GM12891 (cell line): ENCODE results near the gene TRABD2B.

Source experiments
- DNase-seq: peaks from one replicate; pipeline ENCODE4 v3.0.0; 2011; ENCODE audit warnings: low spot score; ENCODE audit not compliant: insufficient read length
- FAIRE-seq: peaks from 2 replicates; lab custom pipeline; 2011; peaks lifted over from hg19 to GRCh38; lab: Jason Lieb, UNC
- PAX5 ChIP-seq: IDR thresholded peaks from 2 replicates; pipeline ENCODE4 v1.6.1; 2011; ENCODE audit warnings: low read length, moderate library complexity, mild to moderate bottlenecking; ENCODE audit not compliant: insufficient read depth, severe bottlenecking
- POLR2A ChIP-seq: IDR thresholded peaks from 2 replicates; pipeline ENCODE4 v1.6.1; 2011; ENCODE audit warnings: low read depth, low read length, control low read depth
- POLR2AphosphoS5 ChIP-seq: IDR thresholded peaks from 2 replicates; pipeline ENCODE4 v1.6.1; 2011; ENCODE audit warnings: low read depth, low read length, control low read depth
- POU2F2 ChIP-seq: IDR thresholded peaks from 2 replicates; pipeline ENCODE4 v1.6.1; 2011; ENCODE audit warnings: low read depth, mild to moderate bottlenecking, control low read depth, low read length, moderate library complexity
- SPI1 ChIP-seq: IDR thresholded peaks from 2 replicates; pipeline ENCODE4 v1.6.1; 2011; ENCODE audit warnings: low read depth, low read length, control low read depth
- TAF1 ChIP-seq: IDR thresholded peaks from 2 replicates; pipeline ENCODE4 v1.6.1; 2011; ENCODE audit warnings: low read depth, low read length, control low read depth

Gene TRABD2B

DNA sequence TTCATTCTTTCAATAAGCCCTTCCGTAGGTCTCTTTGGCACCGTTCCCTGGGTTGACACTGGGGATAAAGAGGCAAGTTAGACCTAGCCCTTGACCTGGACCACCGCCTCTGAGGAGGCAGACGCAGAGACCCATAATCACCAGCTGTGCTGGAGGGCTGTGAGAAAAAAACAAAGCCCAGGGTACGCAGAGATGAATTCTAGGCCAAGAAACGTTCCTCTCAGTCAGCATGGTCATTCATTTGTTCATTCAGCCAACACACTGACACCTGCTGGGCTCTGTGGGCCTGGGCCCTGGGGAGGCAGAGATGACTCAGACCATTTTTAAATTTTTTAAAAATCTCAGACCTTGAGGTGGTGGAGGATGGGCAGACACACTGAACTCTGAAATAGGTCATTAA is 26.3 kb upstream of the TRABD2B start:
- no peak for DNase-seq
- no peak for TF ChIP-seq TAF1
- no peak for FAIRE-seq

DNA sequence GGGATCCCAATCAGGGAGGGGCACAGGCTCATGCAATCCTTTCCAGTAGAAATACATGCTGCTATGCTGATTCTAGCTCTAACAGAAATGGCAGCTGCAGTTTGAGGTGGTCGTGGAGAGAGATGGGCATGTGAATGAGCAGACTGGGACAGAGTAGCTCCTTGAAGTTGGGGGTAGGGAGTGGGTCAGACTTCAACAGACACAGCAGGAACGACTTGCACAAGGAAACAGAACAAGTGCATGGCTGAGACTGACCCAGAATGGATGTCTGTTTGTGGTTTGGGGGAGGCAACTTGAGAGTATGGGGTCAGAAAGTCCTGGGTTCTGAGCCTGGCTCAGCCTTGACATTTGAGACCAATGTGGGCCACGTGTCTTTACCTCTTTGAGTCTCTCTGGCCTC is 25.1 kb upstream of the TRABD2B start:
- no peak for TF ChIP-seq POLR2AphosphoS5
- no peak for TF ChIP-seq PAX5
- no peak for TF ChIP-seq POLR2A
- no peak for TF ChIP-seq POU2F2
- TF ChIP-seq SPI1 = no peak
- no peak for TF ChIP-seq TAF1
- no peak for FAIRE-seq

DNA sequence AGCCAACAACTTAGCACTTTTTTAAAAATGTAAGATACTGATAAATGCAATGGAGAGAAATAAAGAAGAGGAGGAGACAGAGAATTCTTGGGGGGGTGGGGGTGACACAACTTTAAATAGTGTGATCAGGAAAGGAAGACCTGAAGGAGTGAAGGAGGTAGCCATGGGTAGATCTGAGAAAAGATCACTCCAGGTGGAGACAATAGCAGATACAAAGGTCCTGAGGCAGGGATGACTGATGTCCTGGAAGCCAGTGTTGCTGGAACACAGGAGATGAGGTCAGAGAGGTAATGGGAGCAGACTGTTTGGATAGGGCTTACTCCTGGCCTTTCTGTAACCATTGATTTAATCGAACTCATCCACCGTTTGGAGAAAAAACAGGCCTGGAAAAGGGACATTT is 24.6 kb upstream of the TRABD2B start:
- FAIRE-seq = no peak
- TF ChIP-seq POLR2A (no peak), POU2F2 (no peak), POLR2AphosphoS5 (no peak), SPI1 (no peak), TAF1 (no peak), PAX5 (no peak)
- no peak for DNase-seq

More for the DNA sequence above, 25.1 kb upstream of the TRABD2B start:
- DNase-seq = no peak

DNA sequence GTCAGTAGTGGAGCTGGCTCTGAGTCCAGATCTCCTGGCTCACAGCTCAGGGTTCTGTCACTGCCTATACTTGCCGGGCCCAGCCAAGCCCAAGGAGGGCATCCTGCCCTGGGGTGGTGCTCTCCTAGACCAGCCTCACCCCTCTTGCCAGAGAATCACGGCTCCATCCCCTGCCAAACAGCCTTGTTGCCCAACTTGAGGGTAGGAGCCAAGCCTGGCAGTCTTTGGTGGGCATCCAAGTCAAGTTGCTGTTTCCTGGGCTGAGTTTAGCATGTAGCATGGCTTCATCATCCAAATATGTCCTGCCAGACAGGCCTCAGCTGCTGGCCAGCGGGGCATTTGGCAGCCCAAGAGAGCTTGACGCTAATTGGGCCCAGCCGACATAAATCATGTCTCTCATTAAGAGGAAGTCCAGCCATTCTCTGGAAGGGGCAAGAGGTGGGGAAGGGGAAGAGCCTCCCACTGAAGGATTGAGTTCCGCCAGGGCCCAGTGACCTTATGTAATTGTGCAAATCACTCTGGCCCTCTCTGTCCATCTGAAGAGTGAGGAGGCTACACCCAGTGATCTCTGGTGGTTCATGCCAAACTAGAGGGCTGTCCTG is 22.6 kb upstream of the TRABD2B start:
- no peak for FAIRE-seq

DNA sequence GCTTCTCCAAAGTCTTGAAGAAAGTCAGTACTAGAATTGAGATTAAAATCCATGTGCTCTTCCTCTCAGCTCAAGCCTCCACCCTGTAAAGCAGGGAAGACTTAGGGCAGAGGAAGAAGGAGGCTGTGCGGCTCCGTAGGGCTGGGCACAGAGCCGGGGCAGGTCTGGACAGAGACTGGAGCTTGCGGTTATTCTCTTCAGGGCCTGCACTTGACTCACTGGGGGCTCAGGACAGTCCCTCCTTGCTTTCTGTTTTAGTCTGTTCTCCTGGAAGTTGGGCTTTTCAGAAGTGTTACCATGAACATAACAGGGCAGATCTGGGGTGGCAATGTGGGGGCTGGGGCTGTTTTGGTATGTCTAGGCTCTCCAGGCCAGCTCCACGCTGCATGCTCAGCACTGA is 21.6 kb upstream of the TRABD2B start:
- TF ChIP-seq POLR2AphosphoS5 (no peak), POU2F2 (no peak), POLR2A (no peak), SPI1 (no peak), TAF1 (no peak), PAX5 (no peak)
- FAIRE-seq (no peak), DNase-seq (no peak)

More for the DNA sequence above, 22.6 kb upstream of the TRABD2B start:
- TF ChIP-seq POLR2A = no peak
- DNase-seq = no peak

DNA sequence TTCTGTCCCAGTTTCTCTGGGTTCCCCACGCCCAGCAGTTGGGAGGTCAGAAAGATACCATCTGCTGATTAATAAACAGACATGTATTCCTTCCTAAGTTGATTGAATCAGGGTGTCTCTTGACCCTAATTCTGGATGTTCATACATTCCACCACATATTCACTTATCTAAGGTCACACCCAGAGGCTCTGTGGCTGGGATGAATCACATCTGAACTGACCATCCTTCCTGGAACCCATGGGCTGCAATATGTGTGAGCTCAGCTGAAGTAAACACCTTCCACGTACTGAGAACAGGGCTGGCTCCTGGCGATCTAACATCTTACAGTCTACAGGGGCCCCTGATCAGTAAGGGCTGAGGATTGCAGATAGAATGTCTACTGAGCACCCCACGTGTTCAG is 20.5 kb upstream of the TRABD2B start:
- DNase-seq = no peak
- TF ChIP-seq POU2F2 (no peak), TAF1 (no peak), POLR2A (no peak), SPI1 (no peak), POLR2AphosphoS5 (no peak), PAX5 (no peak)

DNA sequence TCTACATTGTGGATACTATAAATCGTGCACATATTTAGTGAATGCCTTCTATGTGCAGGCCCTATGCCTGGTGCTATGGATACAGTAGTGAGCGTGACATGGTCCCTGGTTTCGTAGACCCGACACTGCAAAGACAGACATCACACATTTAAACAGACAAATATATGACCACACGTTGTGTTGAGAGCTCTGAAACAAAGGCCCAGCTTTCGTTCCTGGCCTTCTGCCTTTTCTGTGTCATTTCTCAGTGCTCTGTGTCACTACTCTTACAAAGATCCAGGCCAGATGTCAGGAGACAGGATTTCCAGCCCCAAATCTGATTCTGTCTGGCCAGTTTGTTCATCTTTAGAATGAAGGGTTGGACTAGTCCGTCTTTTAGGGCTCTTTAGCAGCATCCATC is 19.3 kb upstream of the TRABD2B start:
- DNase-seq (no peak), FAIRE-seq (no peak)
- TF ChIP-seq TAF1 = no peak
- TF ChIP-seq PAX5 = no peak
- TF ChIP-seq POLR2AphosphoS5 = no peak
- TF ChIP-seq POU2F2 = no peak
- TF ChIP-seq SPI1 = no peak
- no peak for TF ChIP-seq POLR2A

More for the DNA sequence above, 20.5 kb upstream of the TRABD2B start:
- no peak for FAIRE-seq

DNA sequence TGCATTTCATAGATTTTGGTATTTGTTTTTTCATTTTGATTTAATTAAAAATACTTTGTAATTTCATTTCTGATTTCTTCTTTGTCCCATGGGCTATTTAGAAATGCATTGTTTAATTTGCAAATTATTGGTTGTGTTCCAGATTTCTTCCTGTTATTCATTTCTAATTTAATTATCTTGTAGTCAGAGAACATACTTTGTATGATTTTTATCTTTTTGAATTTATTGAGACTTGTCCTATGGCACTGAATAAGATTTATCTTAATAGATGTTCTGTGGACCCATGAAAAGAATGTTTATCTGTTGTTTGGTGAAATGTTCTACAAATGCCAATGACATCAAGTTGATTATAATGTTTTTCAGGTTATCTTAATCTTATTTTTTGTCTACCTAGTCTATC is 16.1 kb upstream of the TRABD2B start:
- TF ChIP-seq POLR2AphosphoS5 = no peak
- TF ChIP-seq POU2F2 = no peak
- no peak for TF ChIP-seq PAX5
- TF ChIP-seq TAF1 = no peak
- no peak for TF ChIP-seq POLR2A
- no peak for TF ChIP-seq SPI1
- DNase-seq = no peak
- no peak for FAIRE-seq

DNA sequence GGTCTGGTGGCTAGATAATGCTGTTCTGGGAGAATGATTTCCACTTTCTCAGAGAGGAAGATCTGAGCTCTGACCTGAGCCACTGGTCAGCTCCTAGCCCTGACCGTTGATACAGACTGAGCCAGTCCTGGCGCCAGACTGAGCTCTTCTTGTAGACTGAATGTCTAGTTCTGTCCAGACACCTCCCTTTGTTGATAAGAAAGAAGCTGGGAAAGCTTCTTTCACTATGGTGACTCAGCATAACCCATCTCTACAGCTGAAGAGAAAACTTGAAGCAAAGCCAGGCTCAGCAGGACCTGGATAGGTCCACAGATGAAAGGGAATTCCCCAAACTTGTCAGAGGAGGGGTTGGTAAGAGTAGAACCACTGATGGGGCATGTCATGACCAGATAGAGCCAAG is 9.9 kb upstream of the TRABD2B start:
- DNase-seq = no peak
- FAIRE-seq = no peak
- TF ChIP-seq SPI1 (no peak), POU2F2 (no peak), POLR2A (no peak), POLR2AphosphoS5 (no peak), TAF1 (no peak), PAX5 (no peak)

DNA sequence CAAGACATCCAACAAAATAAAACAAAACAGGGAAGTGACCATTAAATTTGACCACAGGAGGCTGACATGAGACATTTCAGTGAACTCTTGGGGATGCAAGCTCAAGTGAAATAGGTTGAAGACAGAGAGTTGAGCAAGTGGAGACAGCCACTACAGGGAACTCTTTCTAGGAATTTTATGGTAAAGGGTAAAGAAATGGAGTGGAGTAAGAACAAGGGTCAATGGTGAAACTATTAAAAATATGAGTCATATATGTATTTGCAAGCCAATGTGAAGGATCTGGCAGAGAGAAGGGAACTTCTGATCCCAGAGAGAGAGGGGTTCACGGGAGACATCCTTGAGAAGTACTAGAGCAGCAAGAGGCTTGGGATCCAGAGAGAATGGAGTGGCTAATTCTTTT is 9.1 kb upstream of the TRABD2B start:
- FAIRE-seq (no peak), DNase-seq (no peak)
- TF ChIP-seq TAF1 (no peak), SPI1 (no peak)
